DMS114 treated with DMSO at 0.1 percent for 48 hours (cell line): ENCODE data around the gene TRAPPC12.

Experiments used
- DNase-seq: peaks from one replicate; lab custom pipeline; 2025; ENCODE audit not compliant: unreplicated experiment; lab: John Stamatoyannopoulos, UW

The TRAPPC12 gene

GRCh38 chr2:3405876-3406275 is 26.4 kb downstream of the TRAPPC12 start:
- no peak for DNase-seq

GRCh38 chr2:3406501-3406900 is 27.0 kb downstream of the TRAPPC12 start:
- DNase-seq, result no peak

- no peak for DNase-seq
Measured at GRCh38 chr2:3408781-3409180, 29.3 kb downstream of the TRAPPC12 start.

DNA sequence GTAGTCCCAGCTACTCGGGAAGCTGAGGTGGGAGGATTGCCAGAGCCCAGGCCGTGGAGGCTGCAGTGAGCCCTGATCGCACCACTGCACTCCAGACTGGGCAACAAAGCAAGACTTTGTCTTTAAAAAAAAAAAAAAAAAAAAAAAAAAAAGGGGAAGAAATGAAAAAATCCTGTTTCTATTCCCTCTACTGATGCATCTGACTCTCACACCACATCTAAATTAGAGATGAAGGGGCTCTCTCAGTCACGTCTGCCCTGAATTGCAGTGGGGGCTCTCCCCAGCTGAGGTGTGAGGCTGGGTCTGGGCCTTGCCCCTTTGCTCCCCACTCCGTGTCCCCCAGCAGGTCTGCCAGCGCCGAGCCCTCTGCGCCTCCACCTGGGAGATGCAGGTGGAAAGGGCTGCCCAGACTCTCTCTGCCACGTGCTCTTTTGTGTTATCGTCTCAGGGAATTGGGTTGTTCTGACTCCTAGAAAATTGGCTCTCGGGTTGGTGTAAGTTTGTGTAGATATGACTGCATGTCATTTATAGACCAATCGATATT is 30.2 kb downstream of the TRAPPC12 start:
- DNase-seq, result no peak

- DNase-seq, result no peak
Measured at GRCh38 chr2:3411103-3411502, 31.6 kb downstream of the TRAPPC12 start.

DNA sequence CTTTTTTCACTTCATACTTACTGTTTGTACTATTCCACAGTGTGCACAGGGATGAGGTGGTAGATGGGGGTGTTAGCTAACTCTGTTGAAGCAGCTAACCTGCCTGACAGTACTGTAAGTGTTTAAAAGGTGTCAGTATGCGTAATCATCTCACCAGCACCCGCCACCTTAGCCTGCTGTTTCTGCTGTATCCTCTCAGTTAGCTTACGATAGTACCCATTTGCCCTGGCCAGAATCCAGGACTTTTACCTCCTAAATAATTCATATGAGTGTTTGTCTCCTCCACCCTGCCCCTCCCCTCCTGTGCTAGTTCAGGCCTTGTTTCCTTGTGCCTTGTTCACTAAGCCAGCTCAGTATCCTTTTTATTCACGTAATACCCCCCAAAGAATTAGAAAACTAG is 34.2 kb downstream of the TRAPPC12 start:
- DNase-seq, result no peak

- DNase-seq, result no peak
Measured at GRCh38 chr2:3414133-3414860, 34.8 kb downstream of the TRAPPC12 start.

- no peak for DNase-seq
Measured at GRCh38 chr2:3418766-3419404, 39.4 kb downstream of the TRAPPC12 start.

DNA sequence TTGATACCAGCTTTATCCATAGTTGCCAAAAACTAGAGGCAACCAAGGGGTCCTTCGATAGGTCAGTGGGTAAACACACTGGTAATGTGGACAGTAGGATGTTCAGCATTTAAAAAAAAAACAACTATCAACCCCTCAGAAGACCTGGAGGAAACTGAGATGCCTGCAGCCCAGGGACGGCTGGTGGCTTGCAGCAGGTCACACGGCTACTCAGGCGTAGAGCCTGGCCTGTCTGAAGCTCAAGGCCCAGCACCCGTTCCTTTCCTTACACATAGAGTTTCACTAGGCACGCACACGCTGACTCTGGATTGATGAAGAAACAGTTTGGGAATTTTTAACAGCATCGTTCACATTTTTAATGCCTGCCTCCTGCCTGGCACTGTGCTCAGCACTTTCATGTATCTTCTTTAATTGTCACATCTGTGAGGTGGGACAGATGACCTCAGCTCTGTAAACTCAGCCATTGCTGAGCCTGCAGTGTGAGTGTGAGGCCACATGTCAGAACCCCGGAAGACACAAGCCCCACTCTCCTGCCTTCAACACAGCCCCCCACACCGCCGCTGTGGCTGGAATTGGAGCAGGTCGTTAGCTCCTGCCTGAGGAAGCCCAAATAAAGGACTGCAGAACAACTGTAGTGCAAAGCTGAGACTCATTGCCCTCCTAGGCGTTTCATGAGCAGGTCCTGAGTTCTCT is 40.7 kb downstream of the TRAPPC12 start:
- no peak for DNase-seq

GRCh38 chr2:3420769-3421397 is 41.4 kb downstream of the TRAPPC12 start:
- DNase-seq, result no peak

DNA sequence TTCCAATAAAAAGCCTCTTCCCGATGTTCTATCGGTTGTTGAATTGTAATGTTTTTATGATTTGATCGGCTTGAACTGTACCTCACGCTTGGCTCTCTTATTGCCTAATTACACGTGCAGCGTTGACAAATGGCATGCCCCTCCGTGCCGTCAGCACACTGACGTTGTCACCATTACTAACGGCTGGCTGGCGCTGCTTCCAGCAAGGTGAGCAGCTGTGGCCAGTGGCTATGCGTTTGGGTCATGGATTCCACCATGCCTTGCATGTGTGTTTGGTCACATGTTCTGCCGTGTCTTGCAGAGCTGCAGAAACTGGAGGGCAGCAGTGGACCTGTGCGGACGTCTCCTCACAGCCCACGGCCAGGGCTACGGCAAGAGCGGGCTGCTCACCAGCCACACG is 42.1 kb downstream of the TRAPPC12 start:
- no peak for DNase-seq

- DNase-seq, result no peak
Measured at GRCh38 chr2:3422161-3422779, 42.8 kb downstream of the TRAPPC12 start.

DNA sequence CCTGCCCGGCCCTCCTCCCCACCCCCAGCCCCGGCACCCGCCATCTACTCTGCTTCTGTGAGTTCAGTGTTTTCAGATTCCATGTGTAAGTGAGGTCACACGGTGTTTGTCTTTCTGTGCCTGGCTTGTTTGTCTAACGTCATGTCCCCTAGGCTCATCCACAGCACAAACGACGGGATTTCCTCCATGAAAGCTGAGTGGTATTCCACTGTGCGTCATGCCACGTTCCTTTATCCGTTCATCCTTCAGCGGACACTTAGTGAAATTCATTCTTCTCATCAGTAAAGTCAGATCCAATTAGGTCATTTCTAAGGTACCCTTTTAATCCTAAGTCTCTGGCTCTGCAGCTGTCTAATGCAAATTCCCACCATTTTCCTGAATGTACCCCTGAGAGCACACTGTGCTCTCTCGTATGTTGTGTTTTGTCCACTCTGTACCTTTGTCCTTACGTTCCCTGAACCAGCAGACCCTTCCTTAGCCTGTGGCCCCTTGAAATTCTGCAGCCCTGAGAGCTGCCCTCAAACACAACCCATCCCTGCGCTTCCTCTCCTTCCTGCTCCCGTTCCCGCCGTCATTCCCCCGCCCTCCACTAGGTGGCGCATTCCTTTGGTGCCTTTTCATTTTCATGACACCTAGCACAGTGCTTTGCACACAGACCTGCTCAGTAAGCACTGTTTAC is 44.1 kb downstream of the TRAPPC12 start:
- peak; percentile 3 for DNase-seq

DNA sequence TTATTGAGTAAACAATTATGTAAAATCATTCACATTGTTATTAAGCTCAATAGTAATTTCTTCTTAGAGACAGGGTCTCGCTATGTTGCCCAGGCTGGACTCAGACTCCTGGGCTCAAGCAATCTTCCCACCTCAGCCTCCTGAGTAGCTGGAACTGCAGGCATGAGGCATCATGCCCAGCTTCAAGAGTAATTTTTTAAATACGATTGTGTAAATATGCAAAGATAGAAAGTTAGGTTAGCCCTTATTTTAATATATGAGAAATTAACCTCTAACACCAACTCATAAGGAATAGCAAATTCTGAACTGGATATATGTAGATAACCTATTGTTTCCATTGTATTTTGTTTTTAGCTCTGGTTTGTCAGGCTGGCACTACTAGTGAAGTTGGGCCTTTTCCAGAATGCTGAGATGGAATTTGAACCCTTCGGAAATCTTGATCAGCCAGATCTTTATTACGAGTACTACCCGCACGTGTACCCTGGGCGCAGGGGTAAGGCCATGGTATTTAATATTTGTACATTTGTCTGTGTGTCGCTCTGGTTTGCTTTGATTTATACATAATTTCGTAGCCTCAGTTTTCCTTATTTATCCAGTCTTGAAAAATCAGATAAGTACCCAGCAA is 44.8 kb downstream of the TRAPPC12 start:
- DNase-seq, result no peak

GRCh38 chr2:3426615-3427014 is 47.1 kb downstream of the TRAPPC12 start:
- DNase-seq, result no peak

DNA sequence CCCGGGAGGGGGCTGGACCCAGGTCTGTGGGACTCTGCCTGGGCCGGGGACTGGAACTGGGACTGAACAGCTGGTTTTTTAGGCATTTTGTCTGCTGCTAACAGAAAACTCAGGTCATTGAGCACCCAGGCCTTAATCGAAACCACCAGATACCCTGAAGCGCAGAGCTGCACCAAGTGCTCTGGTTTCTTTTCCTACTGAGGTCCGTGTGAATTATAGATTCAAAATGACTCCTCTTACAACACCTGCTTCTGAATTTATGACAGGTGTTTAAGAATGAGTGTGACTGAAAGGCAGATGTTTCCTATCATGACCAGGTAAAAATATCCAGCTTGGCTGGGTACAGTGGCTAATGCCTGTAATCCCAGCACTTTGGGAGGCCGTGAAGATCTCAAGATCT is 47.8 kb downstream of the TRAPPC12 start:
- no peak for DNase-seq

DNA sequence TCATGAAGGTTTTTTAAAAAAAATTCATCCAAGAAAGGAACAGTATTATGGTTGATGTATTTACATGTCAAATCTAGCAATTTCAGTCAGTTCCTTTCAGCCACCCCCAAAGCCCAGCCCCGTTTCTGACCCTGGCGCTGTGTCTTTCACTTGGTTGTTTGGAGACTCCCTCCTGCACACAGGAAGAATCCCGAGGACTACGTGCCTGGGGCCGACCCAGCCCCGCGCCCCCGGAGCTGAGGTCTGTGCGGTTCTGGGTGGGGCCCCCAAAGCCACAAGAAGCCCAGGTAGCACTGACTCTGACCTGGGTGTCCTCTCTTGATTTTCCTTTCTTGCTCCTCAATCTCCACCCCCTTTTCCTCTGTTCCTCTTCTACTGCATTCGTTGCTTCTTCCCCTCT is 49.1 kb downstream of the TRAPPC12 start:
- DNase-seq, result no peak

DNA sequence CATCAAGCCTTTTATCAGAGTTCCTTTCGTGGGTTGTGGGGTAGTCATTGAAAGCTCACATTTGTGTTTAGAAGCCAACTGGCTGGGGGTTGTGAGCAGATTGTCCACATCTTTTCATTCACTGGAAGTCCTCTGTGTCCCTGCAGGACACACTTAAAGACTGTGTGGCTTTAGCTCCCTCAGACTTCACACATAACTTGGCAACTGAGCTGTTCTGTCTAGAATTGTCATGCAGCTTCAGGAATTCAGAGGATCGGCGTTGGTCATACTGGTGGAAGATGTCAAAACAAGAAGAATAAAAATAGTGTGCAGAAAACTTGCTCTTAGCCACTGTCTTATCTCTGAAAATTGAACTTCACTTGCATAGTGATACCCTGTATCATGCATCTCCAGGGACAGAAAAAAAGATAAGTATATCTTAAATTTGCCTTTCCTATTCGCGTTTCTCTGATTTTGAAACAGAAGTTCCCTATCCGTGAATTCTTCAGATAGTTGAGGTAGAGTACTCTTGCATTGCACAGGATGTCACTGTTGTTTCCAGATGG is 49.6 kb downstream of the TRAPPC12 start:
- no peak for DNase-seq

- DNase-seq, result no peak
Measured at GRCh38 chr2:3430172-3430571, 50.7 kb downstream of the TRAPPC12 start.
